HL-60 (cell line): ENCODE measurements around the gene GDPD5.

Experiments
- CTCF ChIP-seq: IDR thresholded peaks from one replicate; pipeline ENCODE4 v1.5.1; 2011; ENCODE audit warnings: low read length, control low read depth, inconsistent platforms; ENCODE audit not compliant: insufficient read depth
- GABPA ChIP-seq: IDR thresholded peaks from 2 replicates; pipeline ENCODE4 v1.6.1; 2012; ENCODE audit warnings: low read depth
- POLR2AphosphoS5 ChIP-seq: IDR thresholded peaks from 2 replicates; pipeline ENCODE4 v1.6.1; 2012; ENCODE audit warnings: low read depth
- REST ChIP-seq: IDR thresholded peaks from 2 replicates; pipeline ENCODE4 v1.6.1; 2012; ENCODE audit warnings: low read depth; ENCODE audit not compliant: insufficient replicate concordance

- TF ChIP-seq REST (no peak), CTCF (no peak), POLR2AphosphoS5 (no peak), GABPA (no peak)
Measured at GRCh38 chr11:75542088-75542438, 16.3 kb upstream of the GDPD5 start.
